SK-N-SH (cell line): ENCODE measurements around the gene PLPPR2. TPM values are rescaled to one million over a fixed set of nuclear protein-coding genes. Genes with fewer than 3 reads are reported as not detected.
A peak's percentile ranks its signal among the peaks of the same experiment; 100 is the strongest.

ENCODE experiments used
- CHD2 ChIP-seq: fragments of 150-350 bp; IDR thresholded peaks from 2 replicates; pipeline ENCODE4 v1.6.1; 2018; ENCODE audit warnings: low read length; ENCODE audit not compliant: partially characterized antibody
- CTCF ChIP-seq: fragments of 200-600 bp; sonication (generic); IDR thresholded peaks from 2 replicates; pipeline ENCODE4 v1.6.1; 2017; ENCODE audit warnings: antibody characterized with exemption, mild to moderate bottlenecking, moderate library complexity
- ELF1 ChIP-seq: IDR thresholded peaks from 2 replicates; pipeline ENCODE4 v1.4.0; 2012
- EP300 ChIP-seq, 2 experiments: IDR thresholded peaks; 2 replicates each; pipeline versions ENCODE4 v1.4.0 to v1.6.1; 2012; ENCODE audit warnings: borderline replicate concordance in 1 of 2, low read depth in 1 of 2, low read length in 1 of 2
- EZH2phosphoT487 ChIP-seq: fragments of 200-600 bp; sonication (generic); IDR thresholded peaks from 2 replicates; pipeline ENCODE4 v1.6.1; 2017; ENCODE audit warnings: low read depth, mixed run types, mild to moderate bottlenecking, antibody characterized with exemption, moderate library complexity, borderline replicate concordance
- FOXJ3 ChIP-seq: sonication (generic); formaldehyde crosslinking; IDR thresholded peaks from 2 replicates; pipeline ENCODE4 v1.5.1; 2020; ENCODE audit warnings: mild to moderate bottlenecking, missing genetic modification reagents
- FOXM1 ChIP-seq: IDR thresholded peaks from 2 replicates; pipeline ENCODE4 v1.4.0; 2012; ENCODE audit warnings: low read depth, mild to moderate bottlenecking
- GATA2 ChIP-seq: sonication (generic); formaldehyde crosslinking; IDR thresholded peaks from 2 replicates; pipeline ENCODE4 v1.5.0; 2020; ENCODE audit warnings: mild to moderate bottlenecking, missing genetic modification reagents
- JUND ChIP-seq: IDR thresholded peaks from 2 replicates; pipeline ENCODE4 v1.4.0; 2012
- MEF2A ChIP-seq: IDR thresholded peaks from 2 replicates; pipeline ENCODE4 v1.4.0; 2012; ENCODE audit warnings: low read depth, borderline replicate concordance
- MXI1 ChIP-seq: IDR thresholded peaks from 2 replicates; pipeline ENCODE4 v1.6.1; 2012; ENCODE audit warnings: mild to moderate bottlenecking, low read depth, low read length, improper control_type of control experiment
- NFIC ChIP-seq: IDR thresholded peaks from 2 replicates; pipeline ENCODE4 v1.4.0; 2012; ENCODE audit warnings: borderline replicate concordance
- NRF1 ChIP-seq: IDR thresholded peaks from 2 replicates; pipeline ENCODE4 v1.6.1; 2012; ENCODE audit warnings: low read depth, mild to moderate bottlenecking, low read length
- PBX3 ChIP-seq: IDR thresholded peaks from 2 replicates; pipeline ENCODE4; 2012
- POLR2AphosphoS5 ChIP-seq: IDR thresholded peaks from 2 replicates; pipeline ENCODE4 v1.6.1; 2012; ENCODE audit warnings: low read depth, low read length
- RAD21 ChIP-seq: IDR thresholded peaks from 2 replicates; pipeline ENCODE4 v1.6.1; 2012; ENCODE audit warnings: mild to moderate bottlenecking, low read length
- RFX5 ChIP-seq: IDR thresholded peaks from 2 replicates; pipeline ENCODE4 v1.6.1; 2012; ENCODE audit warnings: mild to moderate bottlenecking, improper control_type of control experiment, low read length
- RXRA ChIP-seq: IDR thresholded peaks from 2 replicates; pipeline ENCODE4 v1.4.0; 2012; ENCODE audit warnings: low read depth, mild to moderate bottlenecking, borderline replicate concordance
- SIN3A ChIP-seq: IDR thresholded peaks from 2 replicates; pipeline ENCODE4 v1.6.1; 2012; ENCODE audit warnings: low read depth, mild to moderate bottlenecking, low read length, moderate library complexity, borderline replicate concordance
- TAF1 ChIP-seq: IDR thresholded peaks from 2 replicates; pipeline ENCODE4 v1.6.1; 2012; ENCODE audit warnings: low read depth, mild to moderate bottlenecking, low read length, moderate library complexity, borderline replicate concordance
- TCF12 ChIP-seq: IDR thresholded peaks from 2 replicates; pipeline ENCODE4 v1.4.0; 2012
- USF1 ChIP-seq: IDR thresholded peaks from 2 replicates; pipeline ENCODE4 v1.4.0; 2012; ENCODE audit warnings: low read depth, borderline replicate concordance
- YY1 ChIP-seq: IDR thresholded peaks from 2 replicates; pipeline ENCODE4 v1.4.0; 2012; ENCODE audit warnings: low read depth, mild to moderate bottlenecking
- ZBTB33 ChIP-seq: IDR thresholded peaks from 2 replicates; pipeline ENCODE4 v1.4.0; 2012; ENCODE audit warnings: low read depth, borderline replicate concordance
- polyA plus RNA-seq, 3 experiments: library from polyadenylated mRNA; depleted of rRNA; stranded (reverse); fragments of >200 nt; gene quantifications; 2 replicates each; pipeline ENCODE4 v1.2.3, GENCODE V29; 2012
- TF ChIP-seq, protein P1 (sequence below): IDR thresholded peaks from 2 replicates; pipeline ENCODE4 v1.6.1; 2012; ENCODE audit warnings: mild to moderate bottlenecking, low read depth, low read length, moderate library complexity

Gene PLPPR2
- polyA plus RNA-seq, 1 of the 3 experiments (the other 2 are of a cell fraction): 26.2 TPM

DNA sequence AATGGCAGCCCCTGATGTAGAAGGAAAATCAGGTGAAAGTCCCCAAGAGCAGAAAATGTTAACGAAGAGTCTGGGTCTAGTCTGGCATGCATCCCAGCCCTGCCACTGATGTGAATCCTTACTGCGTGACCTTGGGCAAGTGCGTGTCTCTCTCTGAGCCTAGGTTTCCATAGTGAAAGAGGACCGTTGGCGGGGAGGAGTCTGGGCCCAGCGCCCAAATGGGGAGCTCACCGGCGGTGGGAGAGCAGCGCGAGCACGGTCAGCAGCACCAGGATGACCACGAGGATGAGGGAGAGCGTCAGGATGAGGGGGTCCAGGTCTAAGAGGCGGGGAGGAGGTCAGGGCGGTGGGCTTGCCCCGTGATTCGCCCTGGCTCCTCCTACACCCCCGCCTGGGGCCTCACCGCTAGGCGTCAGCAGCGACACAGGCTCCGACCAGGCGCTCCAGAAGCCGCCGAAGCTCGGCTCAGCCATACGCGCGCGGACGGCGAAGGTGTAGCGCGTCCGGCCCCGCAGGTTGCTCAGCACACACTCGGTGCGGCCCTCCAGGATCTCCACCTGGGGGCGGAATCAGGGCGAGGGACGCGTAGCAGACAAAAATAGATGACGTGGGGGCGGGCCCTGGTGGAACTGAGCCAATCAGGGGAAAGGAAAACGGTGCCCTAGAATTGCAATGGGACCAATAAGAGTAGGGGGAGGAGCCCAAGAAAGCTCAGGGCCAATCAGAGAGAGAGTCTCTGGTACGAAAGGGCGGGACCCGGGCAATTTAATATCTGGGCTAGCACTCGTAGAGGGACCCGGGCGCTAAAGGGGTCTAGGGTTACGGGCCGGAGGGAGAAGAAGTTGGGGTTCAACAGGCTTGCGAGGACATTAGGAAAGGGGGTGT, 25.7 kb downstream of the PLPPR2 start (continued):
- TF ChIP-seq PBX3: no peak
- peak; percentile 61; the same call in 1 of the 2 replicates for TF ChIP-seq TAF1
- TF ChIP-seq JUND: no peak
- TF ChIP-seq FOXJ3 (CRISPR knock-in tag): no peak
- no peak for TF ChIP-seq GATA2 (CRISPR knock-in tag)
- 0 out of 2 replicates have a peak, but pooled peaks have one; percentile 8 for TF ChIP-seq NFIC
- TF ChIP-seq MEF2A: no peak
- TF ChIP-seq TCF12: no peak
- no peak for TF ChIP-seq EZH2phosphoT487
- TF ChIP-seq EP300 (IDR thresholded peaks at IDR 0.05; ENCODE audit: borderline replicate concordance in 1 of 2, low read depth in 1 of 2, low read length in 1 of 2): no peak
- TF ChIP-seq ELF1: no peak
- peak; percentile 70 for TF ChIP-seq SIN3A
- TF ChIP-seq RXRA: no peak
- no peak for TF ChIP-seq ZBTB33
- peak; percentile 56; the same call in 1 of the 2 replicates for TF ChIP-seq RFX5
- no peak for TF ChIP-seq FOXM1
- no peak for TF ChIP-seq YY1
- TF ChIP-seq, protein P1, sequence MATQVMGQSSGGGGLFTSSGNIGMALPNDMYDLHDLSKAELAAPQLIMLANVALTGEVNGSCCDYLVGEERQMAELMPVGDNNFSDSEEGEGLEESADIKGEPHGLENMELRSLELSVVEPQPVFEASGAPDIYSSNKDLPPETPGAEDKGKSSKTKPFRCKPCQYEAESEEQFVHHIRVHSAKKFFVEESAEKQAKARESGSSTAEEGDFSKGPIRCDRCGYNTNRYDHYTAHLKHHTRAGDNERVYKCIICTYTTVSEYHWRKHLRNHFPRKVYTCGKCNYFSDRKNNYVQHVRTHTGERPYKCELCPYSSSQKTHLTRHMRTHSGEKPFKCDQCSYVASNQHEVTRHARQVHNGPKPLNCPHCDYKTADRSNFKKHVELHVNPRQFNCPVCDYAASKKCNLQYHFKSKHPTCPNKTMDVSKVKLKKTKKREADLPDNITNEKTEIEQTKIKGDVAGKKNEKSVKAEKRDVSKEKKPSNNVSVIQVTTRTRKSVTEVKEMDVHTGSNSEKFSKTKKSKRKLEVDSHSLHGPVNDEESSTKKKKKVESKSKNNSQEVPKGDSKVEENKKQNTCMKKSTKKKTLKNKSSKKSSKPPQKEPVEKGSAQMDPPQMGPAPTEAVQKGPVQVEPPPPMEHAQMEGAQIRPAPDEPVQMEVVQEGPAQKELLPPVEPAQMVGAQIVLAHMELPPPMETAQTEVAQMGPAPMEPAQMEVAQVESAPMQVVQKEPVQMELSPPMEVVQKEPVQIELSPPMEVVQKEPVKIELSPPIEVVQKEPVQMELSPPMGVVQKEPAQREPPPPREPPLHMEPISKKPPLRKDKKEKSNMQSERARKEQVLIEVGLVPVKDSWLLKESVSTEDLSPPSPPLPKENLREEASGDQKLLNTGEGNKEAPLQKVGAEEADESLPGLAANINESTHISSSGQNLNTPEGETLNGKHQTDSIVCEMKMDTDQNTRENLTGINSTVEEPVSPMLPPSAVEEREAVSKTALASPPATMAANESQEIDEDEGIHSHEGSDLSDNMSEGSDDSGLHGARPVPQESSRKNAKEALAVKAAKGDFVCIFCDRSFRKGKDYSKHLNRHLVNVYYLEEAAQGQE: no peak
- peak; percentile 74 for TF ChIP-seq CHD2
- no peak for TF ChIP-seq USF1
- peak; percentile 42 for TF ChIP-seq RAD21
- TF ChIP-seq MXI1: 0 out of 2 replicates have a peak, but pooled peaks have one; percentile 59
- TF ChIP-seq NRF1: no peak
- peak; percentile 68; the same call in 1 of the 2 replicates for TF ChIP-seq POLR2AphosphoS5
- peak; percentile 72 for TF ChIP-seq CTCF
- TF ChIP-seq, all 33 proteins: peak for 12
